H1 (cell line): Measurements from ENCODE around the gene SLC41A2. TPM values are rescaled to one million over a fixed set of nuclear protein-coding genes. Genes with fewer than 3 reads are reported as not detected.

Experiments used
- CTCF ChIA-PET: fragments of 300-600 bp; sonication (Branson Sonifier 250); formaldehyde crosslinking; loops from one replicate; lab custom pipeline; 2021; ENCODE audit not compliant: partially characterized antibody; lab: Charles Lee
- POLR2A ChIA-PET: fragments of 300-600 bp; sonication (Branson Sonifier 250); formaldehyde crosslinking; loops from one replicate; lab custom pipeline; 2021; ENCODE audit warnings: inconsistent platforms; ENCODE audit not compliant: partially characterized antibody; lab: Charles Lee
- DNase-seq, 2 experiments: peaks; one replicate each; pipeline versions ENCODE4 v3.0.0 to v3.0.0-alpha.2; 2010 to 2022; ENCODE audit warnings: low spot score in 2 of 2, low read depth in 1 of 2, mixed read lengths in 1 of 2
- FAIRE-seq: peaks from 2 replicates; lab custom pipeline; 2011; peaks lifted over from hg19 to GRCh38; lab: Jason Lieb, UNC
- H2AFZ ChIP-seq: 2 replicates; pipeline ENCODE4 v1.8.1; 2012; ENCODE audit warnings: low read length, inconsistent platforms
- H2AK5ac ChIP-seq: 2 replicates; pipeline ENCODE4 v1.6.1; 2013; ENCODE audit warnings: low read depth, low read length
- H2BK120ac ChIP-seq: replicated peaks from 2 replicates; pipeline ENCODE3; 2013; ENCODE audit warnings: low read depth, low read length, inconsistent platforms
- H2BK12ac ChIP-seq: 2 replicates; pipeline ENCODE4 v1.6.1; 2013; ENCODE audit warnings: low read depth, low read length
- H2BK15ac ChIP-seq: 2 replicates; pipeline ENCODE4 v1.6.1; 2013; ENCODE audit warnings: low read length
- H2BK20ac ChIP-seq: 2 replicates; pipeline ENCODE4 v1.6.1; 2013; ENCODE audit warnings: low read length
- H2BK5ac ChIP-seq: 2 replicates; pipeline ENCODE4 v1.6.1; 2013; ENCODE audit warnings: low read depth, low read length
- H3K14ac ChIP-seq: 2 replicates; pipeline ENCODE4 v1.6.1; 2013; ENCODE audit warnings: inconsistent platforms; ENCODE audit not compliant: insufficient read length
- H3K18ac ChIP-seq: 2 replicates; pipeline ENCODE4 v1.6.1; 2013; ENCODE audit warnings: low read length; ENCODE audit errors: extremely low read depth
- H3K23ac ChIP-seq: 2 replicates; pipeline ENCODE4 v1.6.1; 2013; ENCODE audit warnings: inconsistent platforms; ENCODE audit not compliant: insufficient read length
- H3K23me2 ChIP-seq: 2 replicates; pipeline ENCODE4 v1.6.1; 2013; ENCODE audit warnings: low read depth, low read length
- H3K27ac ChIP-seq: 2 replicates; pipeline ENCODE4 v1.6.1; 2011; ENCODE audit warnings: low read depth, low read length, inconsistent platforms
- H3K27me3 ChIP-seq, 4 experiments: replicated peaks in 1 of 4; 1 replicate in 1 of 4; 2 replicates in 3 of 4; pipeline versions ENCODE4 v1.6.1 to v1.8.1; 2011 to 2013; ENCODE audit warnings: low read length in 3 of 4, mild to moderate bottlenecking in 3 of 4, inconsistent platforms in 2 of 4, mixed read lengths in 2 of 4, moderate library complexity in 1 of 4; ENCODE audit not compliant: control insufficient read depth in 3 of 4, insufficient read depth in 3 of 4; ENCODE audit errors: extremely low read depth in 1 of 4
- H3K36me3 ChIP-seq, 4 experiments: 2 replicates each; pipeline versions ENCODE4 v1.6.1 to v1.8.1; 2011 to 2013; ENCODE audit warnings: mild to moderate bottlenecking in 4 of 4, low read length in 3 of 4, moderate library complexity in 2 of 4, control low read depth in 1 of 4, inconsistent platforms in 1 of 4; ENCODE audit not compliant: insufficient read depth in 4 of 4, control insufficient read depth in 2 of 4
- H3K4ac ChIP-seq: replicated peaks from 2 replicates; pipeline ENCODE3; 2013; ENCODE audit warnings: low read length, low read depth, mixed read lengths, inconsistent platforms; ENCODE audit not compliant: insufficient read length
- H3K4me1 ChIP-seq, 4 experiments: replicated peaks in 1 of 4; 1 replicate in 1 of 4; 2 replicates in 3 of 4; pipeline versions ENCODE4 v1.6.1 to v1.8.1; 2011 to 2013; ENCODE audit warnings: low read length in 3 of 4, inconsistent platforms in 2 of 4, mixed read lengths in 1 of 4; ENCODE audit not compliant: insufficient read depth in 4 of 4, control insufficient read depth in 3 of 4
- H3K4me2 ChIP-seq, 2 experiments: 2 replicates each; pipeline versions ENCODE4 v1.6.1 to v1.8.1; 2011 to 2013; ENCODE audit warnings: low read depth in 2 of 2, low read length in 2 of 2, control low read depth in 1 of 2, inconsistent platforms in 1 of 2, mild to moderate bottlenecking in 1 of 2; ENCODE audit not compliant: insufficient read depth in 1 of 2
- H3K4me3 ChIP-seq, 4 experiments: fragments of 200-600, 300-600 bp in 1 of 4; sonication (generic), shearing (Covaris generic), sonication (Bioruptor Twin) in 1 of 4; 2 replicates each; pipeline versions ENCODE4 v1.5.1 to v1.8.1; 2011 to 2016; ENCODE audit warnings: low read length in 4 of 4, low read depth in 3 of 4, control low read depth in 2 of 4, inconsistent platforms in 2 of 4, mild to moderate bottlenecking in 2 of 4, mixed read lengths in 1 of 4, moderate library complexity in 1 of 4; ENCODE audit not compliant: insufficient read depth in 2 of 4; ENCODE audit errors: extremely low read depth in 1 of 4
- H3K56ac ChIP-seq: replicated peaks from 2 replicates; pipeline ENCODE3; 2013; ENCODE audit warnings: low read depth, mild to moderate bottlenecking, mixed read lengths, low read length, inconsistent platforms; ENCODE audit not compliant: insufficient read length
- H3K79me1 ChIP-seq: 2 replicates; pipeline ENCODE4 v1.6.1; 2013; ENCODE audit warnings: low read depth, low read length, control low read depth
- H3K79me2 ChIP-seq, 2 experiments: 2 replicates each; pipeline versions ENCODE4 v1.6.1 to v1.8.1; 2012 to 2013; ENCODE audit warnings: low read length in 2 of 2, mild to moderate bottlenecking in 2 of 2, inconsistent platforms in 1 of 2; ENCODE audit not compliant: insufficient read depth in 2 of 2, control insufficient read depth in 1 of 2
- H3K9ac ChIP-seq, 4 experiments: replicated peaks in 1 of 4; 1 replicate in 1 of 4; 2 replicates in 3 of 4; pipeline versions ENCODE4 v1.6.1 to v1.8.1; 2011 to 2013; ENCODE audit warnings: low read depth in 3 of 4, low read length in 3 of 4, control low read depth in 2 of 4, mild to moderate bottlenecking in 2 of 4, moderate library complexity in 2 of 4, inconsistent platforms in 1 of 4; ENCODE audit errors: extremely low read depth in 1 of 4
- H3K9me3 ChIP-seq, 2 experiments: 2 replicates each; pipeline versions ENCODE4 v1.6.1 to v1.8.1; 2012 to 2013; ENCODE audit warnings: mild to moderate bottlenecking in 2 of 2, moderate library complexity in 2 of 2, control low read depth in 1 of 2, inconsistent platforms in 1 of 2, low read depth in 1 of 2, low read length in 1 of 2, mixed read lengths in 1 of 2; ENCODE audit not compliant: insufficient read depth in 2 of 2
- H4K20me1 ChIP-seq, 2 experiments: replicated peaks in 1 of 2; 2 replicates each; pipeline versions ENCODE3 to v1.8.1; 2011 to 2013; ENCODE audit warnings: inconsistent platforms in 2 of 2, low read length in 2 of 2, mild to moderate bottlenecking in 1 of 2; ENCODE audit not compliant: insufficient read depth in 2 of 2, control insufficient read depth in 1 of 2
- H4K5ac ChIP-seq: 2 replicates; pipeline ENCODE4 v1.6.1; 2013; ENCODE audit warnings: low read length, low read depth, mixed read lengths, inconsistent platforms; ENCODE audit not compliant: insufficient read length
- H4K8ac ChIP-seq: 2 replicates; pipeline ENCODE4 v1.8.0; 2013; ENCODE audit warnings: mild to moderate bottlenecking, moderate library complexity, low read length, inconsistent platforms; ENCODE audit not compliant: insufficient read depth; ENCODE audit errors: extremely low read depth
- H4K91ac ChIP-seq: replicated peaks from 2 replicates; pipeline ENCODE3; 2013; ENCODE audit warnings: low read length, mixed read lengths, inconsistent platforms; ENCODE audit not compliant: insufficient read length
- ASH2L ChIP-seq: fragments of 200-600, 300-600 bp; sonication (generic); IDR thresholded peaks from one replicate; pipeline ENCODE4 v1.7.1; 2017; ENCODE audit warnings: low read length
- CREB1 ChIP-seq: IDR thresholded peaks from 2 replicates; pipeline ENCODE4 v1.6.1; 2012; ENCODE audit warnings: inconsistent platforms
- E2F6 ChIP-seq: IDR thresholded peaks from 2 replicates; pipeline ENCODE4 v1.6.1; 2012; ENCODE audit warnings: inconsistent platforms
- GABPA ChIP-seq: IDR thresholded peaks from 2 replicates; pipeline ENCODE4 v1.6.1; 2011; ENCODE audit warnings: mild to moderate bottlenecking, low read length, moderate library complexity, borderline replicate concordance; ENCODE audit not compliant: insufficient read depth
- KDM5A ChIP-seq: fragments of 200-600 bp; IDR thresholded peaks from 2 replicates; pipeline ENCODE4 v1.7.1; 2012; ENCODE audit warnings: mild to moderate bottlenecking, low read length, inconsistent platforms, mixed read lengths
- NRF1 ChIP-seq: IDR thresholded peaks from 2 replicates; pipeline ENCODE4 v1.6.1; 2011; ENCODE audit warnings: mild to moderate bottlenecking, low read depth, low read length, improper control_type of control experiment
- PHF8 ChIP-seq: fragments of 200-600 bp; sonication (generic); conservative IDR thresholded peaks from 2 replicates; pipeline ENCODE4 v1.7.1; 2012; ENCODE audit warnings: low read depth, mild to moderate bottlenecking, inconsistent platforms, low read length, moderate library complexity
- RAD21 ChIP-seq, 2 experiments: IDR thresholded peaks in 1 of 2; conservative IDR thresholded peaks in 1 of 2; 2 replicates each; pipeline ENCODE4 v1.6.1; 2011; ENCODE audit warnings: low read depth in 2 of 2, low read length in 2 of 2, improper control_type of control experiment in 1 of 2, inconsistent platforms in 1 of 2, mild to moderate bottlenecking in 1 of 2, moderate library complexity in 1 of 2
- RNF2 ChIP-seq: fragments of 200-900, 300-1000 bp; sonication (generic); IDR thresholded peaks from 2 replicates; pipeline ENCODE4 v1.7.1; 2016; ENCODE audit warnings: borderline replicate concordance, low read depth, mild to moderate bottlenecking, antibody characterized with exemption, low read length; ENCODE audit not compliant: poor library complexity, severe bottlenecking; ENCODE audit errors: missing control alignments
- TAF1 ChIP-seq: IDR thresholded peaks from 2 replicates; pipeline ENCODE4 v1.6.1; 2011; ENCODE audit warnings: mild to moderate bottlenecking, low read depth, low read length
- TAF7 ChIP-seq: optimal IDR thresholded peaks from 2 replicates; pipeline ENCODE3; 2011; ENCODE audit warnings: low read depth, mild to moderate bottlenecking, inconsistent platforms, low read length, moderate library complexity, borderline replicate concordance
- YY1 ChIP-seq: IDR thresholded peaks from 2 replicates; pipeline ENCODE4 v1.6.1; 2011; ENCODE audit warnings: low read depth, mild to moderate bottlenecking, low read length
- WGBS, 2 experiments: shearing (Covaris generic) in 1 of 2; methylation state at CpG; one replicate each; pipeline versions ENCODE4 v1.1.6 to v1.1.7; 2013 to 2015; ENCODE audit warnings: low lambda C conversion rate in 2 of 2, mixed read lengths in 2 of 2, inconsistent platforms in 1 of 2, low coverage in 1 of 2, missing lambda C conversion rate in 1 of 2; ENCODE audit not compliant: insufficient replicate concordance in 2 of 2, insufficient coverage in 1 of 2, insufficient read length in 1 of 2; ENCODE audit errors: extremely low coverage in 1 of 2, missing lambda C conversion rate in 1 of 2; 5-methylcytosine and 5-hydroxymethylcytosine counted together
- polyA plus RNA-seq, 7 experiments: library from polyadenylated mRNA; depleted of rRNA in 3 of 7; stranded (reverse) in 5 of 7; unstranded in 2 of 7; fragments of >200 nt in 5 of 7; fragments of 200-250 nt in 2 of 7; gene quantifications; 1 replicate in 5 of 7; 2 replicates in 1 of 7; 4 replicates in 1 of 7; pipeline versions ENCODE4 v1.2.1 to v1.2.3, GENCODE V29; 2011 to 2013; ENCODE audit warnings: missing spikeins in 2 of 7, mixed read lengths in 2 of 7
- total RNA-seq: library from RNA; stranded (reverse); fragmentation: NEBNext Ultra II Directional; extraction: Animal tissue kit (Norgen Biotek cat#: 25700); gene quantifications from 2 replicates; pipeline ENCODE4 v1.2.1, GENCODE V29; 2021
- TF ChIP-seq, protein P1 (sequence below): IDR thresholded peaks from 2 replicates; pipeline ENCODE4 v1.6.1; 2012; ENCODE audit warnings: inconsistent platforms

The SLC41A2 gene
- total and polyA plus RNA-seq, 2 of the 8 experiments (the other 6 are each of a cell fraction or from before 2014, with no cell fraction given): 0.79 to 3.0 TPM

DNA sequence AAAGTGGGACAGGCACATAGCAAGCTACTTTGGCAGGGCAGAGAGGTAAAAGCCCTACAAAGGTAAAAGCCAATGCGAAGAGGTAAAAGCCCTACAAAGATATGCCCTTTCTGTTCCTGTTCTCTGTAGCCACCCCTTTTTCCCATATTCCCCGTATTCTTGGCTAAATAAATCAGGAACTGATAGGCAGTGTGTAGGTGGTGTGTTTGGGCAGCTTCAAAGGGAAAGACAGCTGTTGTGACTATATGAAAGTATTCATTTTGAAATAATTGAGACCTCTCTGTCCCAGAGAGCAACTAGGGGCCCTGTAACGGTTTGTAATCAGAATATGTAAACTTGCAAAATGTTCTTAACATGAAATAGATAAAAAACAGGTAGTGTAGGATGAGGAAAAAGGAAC lies 11.3 kb upstream of the SLC41A2 start:
- no peak for DNase-seq
- no peak overlapping the region for H2BK120ac ChIP-seq
- no peaks in the 10 kb centered on the region for H3K79me2 ChIP-seq
- no peak for TF ChIP-seq RAD21 (IDR thresholded peaks at IDR 0.05 in 1 of 2, conservative IDR thresholded peaks at IDR 0.05 in 1 of 2; ENCODE audit: low read depth in 2 of 2, low read length in 2 of 2)
- no peak for TF ChIP-seq CREB1
- TF ChIP-seq, protein P1, sequence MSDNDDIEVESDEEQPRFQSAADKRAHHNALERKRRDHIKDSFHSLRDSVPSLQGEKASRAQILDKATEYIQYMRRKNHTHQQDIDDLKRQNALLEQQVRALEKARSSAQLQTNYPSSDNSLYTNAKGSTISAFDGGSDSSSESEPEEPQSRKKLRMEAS: no peak
- TF ChIP-seq TAF7: no peak
- TF ChIP-seq KDM5A: no peak
- no peak for TF ChIP-seq E2F6
- TF ChIP-seq TAF1: no peak
- TF ChIP-seq ASH2L: no peak
- no peak for TF ChIP-seq NRF1
- no peak for TF ChIP-seq YY1
- TF ChIP-seq PHF8: no peak
- no peak for TF ChIP-seq RNF2
- no peak for TF ChIP-seq GABPA

More for the DNA sequence above, 11.3 kb upstream of the SLC41A2 start:
- no peaks in the 10 kb centered on the region for H3K4me1 ChIP-seq
- 92% methylated on average over 3 of the region's 3 CpGs; no CpG with 5 or more reads in 1 of the 2 experiments for WGBS, 2 experiments
- H3K9ac ChIP-seq: no peak overlapping the region
- no peak overlapping the region for H3K4me2 ChIP-seq
- H3K18ac ChIP-seq: no peak overlapping the region
- no peak overlapping the region for H2BK5ac ChIP-seq
- H3K23ac ChIP-seq: no peak overlapping the region
- no peaks in the 10 kb centered on the region for H3K79me1 ChIP-seq
- no peaks in the 10 kb centered on the region for H3K23me2 ChIP-seq
- H4K20me1 ChIP-seq: no peaks in the 10 kb centered on the region
- no peak overlapping the region for H3K4me3 ChIP-seq
- H2BK20ac ChIP-seq: no peak overlapping the region
- no peak overlapping the region for H2AFZ ChIP-seq
- FAIRE-seq: no peak
- H3K4ac ChIP-seq: no peak overlapping the region
- POLR2A ChIA-PET: interaction anchor here (1.5 kb wide), 1 partner anchor 17 kb away, joined by 3 read pairs; the partner anchor contains the start of gene NOPCHAP1
- H2BK12ac ChIP-seq: no peak overlapping the region
- no peak overlapping the region for H4K5ac ChIP-seq
- no peak overlapping the region for H2AK5ac ChIP-seq
- no peaks in the 10 kb centered on the region for H3K36me3 ChIP-seq
- H4K8ac ChIP-seq: no peak overlapping the region
- CTCF ChIA-PET: interaction anchor here (0.9 kb wide), 1 partner anchor 10 kb away, joined by 3 read pairs; no protein-coding TSS in a partner anchor
- H4K91ac ChIP-seq: no peak overlapping the region
- no peak overlapping the region for H3K27ac ChIP-seq
- H3K9me3 ChIP-seq: no peaks in the 10 kb centered on the region
- no peak overlapping the region for H2BK15ac ChIP-seq
- no peak overlapping the region for H3K56ac ChIP-seq
- no peak overlapping the region for H3K14ac ChIP-seq
- no peaks in the 10 kb centered on the region for H3K27me3 ChIP-seq
